ENCODE measurements around the gene SERTAD2. TPM values are rescaled to one million over a fixed set of nuclear protein-coding genes. Genes with fewer than 3 reads are reported as not detected.

Gene SERTAD2
- total and polyA plus RNA-seq, 2 of the 4 experiments (the other 2 are of a cell fraction) = 5.0 to 11.0 TPM

GRCh38 chr2:64599469-64599868 is 54.2 kb downstream of the SERTAD2 start:
- Histone ChIP-seq H2AFZ (replicated peaks; ENCODE audit: low read length, poor library complexity) (no peak overlapping the region), H3K36me3 (ENCODE audit: control insufficient read depth, insufficient read depth, low read length) (no peaks in the 10 kb centered on the region), H4K8ac (ENCODE audit: low read depth in 2 of 2, low read length in 2 of 2) (no peak overlapping the region), H3K9me1 (ENCODE audit: insufficient read depth, low read length) (peaks cover 3% of the 10 kb centered on the region), H3K23ac (ENCODE audit: low read depth, low read length) (no peak overlapping the region), H3K14ac (replicated peaks; ENCODE audit: low read depth, low read length) (no peak overlapping the region), H3K56ac (ENCODE audit: extremely low read depth, insufficient read depth, low read length) (no peak overlapping the region), H3K4ac (ENCODE audit: low read depth, low read length) (no peak overlapping the region), H2AK9ac (replicated peaks; ENCODE audit: low read depth, low read length, poor library complexity) (no peak overlapping the region), H2BK120ac (ENCODE audit: low read depth, low read length) (no peak overlapping the region), H2BK5ac (ENCODE audit: low read depth, low read length, poor library complexity, severe bottlenecking) (no peak overlapping the region), H4K5ac (ENCODE audit: low read depth, low read length) (no peak overlapping the region), H3K4me1 (ENCODE audit: control insufficient read depth, insufficient read depth, low read length) (peaks cover under 1% of the 10 kb centered on the region), H4K20me1 (ENCODE audit: insufficient read depth, low read length) (no peaks in the 10 kb centered on the region), H4K91ac (ENCODE audit: insufficient read depth, low read depth, low read length) (no peak overlapping the region), H3K27me3 (ENCODE audit: control insufficient read depth, insufficient read depth, low read length) (peaks cover 67% of the 10 kb centered on the region), H3K9me3 (ENCODE audit: control insufficient read depth, insufficient read depth, low read length) (peaks cover 4% of the 10 kb centered on the region), H2BK15ac (ENCODE audit: low read depth, low read length) (no peak overlapping the region), H3K18ac (ENCODE audit: low read depth, low read length) (no peak overlapping the region), H2AK5ac (ENCODE audit: low read depth, low read length) (no peak overlapping the region), H3K27ac (ENCODE audit: insufficient read depth, low read length) (no peak overlapping the region), H3K9ac (ENCODE audit: low read depth, low read length) (no peak overlapping the region), H2BK20ac (ENCODE audit: low read depth, low read length) (no peak overlapping the region), H3K4me2 (ENCODE audit: low read depth, low read length) (no peak overlapping the region), H3K79me1 (ENCODE audit: low read depth in 1 of 2, low read length in 2 of 2) (no peaks in the 10 kb centered on the region), H3K4me3 (ENCODE audit: insufficient read depth, low read depth, low read length) (no peak overlapping the region)
- ChIA-PET POLR2A (ENCODE audit: unreplicated experiment) (interaction anchor here (0.5 kb wide), 1 partner anchor 150 kb away, joined by 5 read pairs; no protein-coding TSS in a partner anchor), CTCF (no interaction called here)
- BruUV-seq (replicated peaks) = no TSS peak
- TF ChIP-seq MXI1 (IDR thresholded peaks at IDR 0.05; ENCODE audit: borderline replicate concordance, low read depth, low read length) (no peak), SMC3 (IDR thresholded peaks at IDR 0.05; ENCODE audit: low read depth, low read length) (no peak)
- dilution Hi-C loops (cut with HindIII; ENCODE audit: low sequenced_read_pairs, unreplicated experiment) = no loop called here
- in situ Hi-C loops (cut with MboI; ENCODE audit: low sequenced_read_pairs) = loop anchor here (5.0 to 10.0 kb wide), 3 partner anchors 278 to 975 kb away; no protein-coding TSS in a partner anchor
- WGBS, 2 experiments (ENCODE audit: extremely low coverage in 2 of 2, insufficient read length in 1 of 2) = no CpG with 5 or more reads among the region's 3 CpGs
- intact Hi-C loops (cut with micrococcal nuclease) = no loop called here
- ATAC-seq (ENCODE audit: low read depth) (no peak), DNase-seq (no peak)
